SIG-M5 (cell line): ENCODE results near the gene LIM2.

Experiments
- DNase-seq: peaks from one replicate; lab custom pipeline; 2025; lab: John Stamatoyannopoulos, UW

The LIM2 gene

DNA sequence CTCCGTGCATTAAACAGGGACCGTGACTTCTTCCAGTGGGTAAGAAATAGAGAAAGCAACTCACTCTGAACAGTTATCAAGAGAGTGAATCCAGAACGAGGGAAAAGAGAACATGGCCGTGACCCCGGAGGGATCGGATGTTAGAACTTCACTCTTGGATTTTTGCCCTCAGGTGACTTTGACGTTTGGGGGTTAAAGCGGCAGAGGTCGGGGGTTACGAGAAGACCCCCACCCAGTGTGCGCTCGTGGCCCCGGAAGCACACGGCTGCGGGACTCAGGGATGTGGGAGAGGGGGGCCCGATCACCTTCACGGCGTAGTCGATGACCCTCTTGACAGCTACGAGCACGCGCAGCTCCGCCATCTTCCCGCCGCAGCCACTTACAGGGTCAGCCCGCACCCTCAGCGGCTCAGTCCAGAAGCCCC, 21.8 kb downstream of the LIM2 start, which contains the start of gene ETFB:
ETFB (minus strand) TSS at position 424 of the 424 bp plus-strand sequence; CDS start at position 362, 62 bp downstream.
- DNase-seq = no peak

GRCh38 chr19:51365211-51365964, 22.4 kb downstream of the LIM2 start:
- DNase-seq = no peak

DNA sequence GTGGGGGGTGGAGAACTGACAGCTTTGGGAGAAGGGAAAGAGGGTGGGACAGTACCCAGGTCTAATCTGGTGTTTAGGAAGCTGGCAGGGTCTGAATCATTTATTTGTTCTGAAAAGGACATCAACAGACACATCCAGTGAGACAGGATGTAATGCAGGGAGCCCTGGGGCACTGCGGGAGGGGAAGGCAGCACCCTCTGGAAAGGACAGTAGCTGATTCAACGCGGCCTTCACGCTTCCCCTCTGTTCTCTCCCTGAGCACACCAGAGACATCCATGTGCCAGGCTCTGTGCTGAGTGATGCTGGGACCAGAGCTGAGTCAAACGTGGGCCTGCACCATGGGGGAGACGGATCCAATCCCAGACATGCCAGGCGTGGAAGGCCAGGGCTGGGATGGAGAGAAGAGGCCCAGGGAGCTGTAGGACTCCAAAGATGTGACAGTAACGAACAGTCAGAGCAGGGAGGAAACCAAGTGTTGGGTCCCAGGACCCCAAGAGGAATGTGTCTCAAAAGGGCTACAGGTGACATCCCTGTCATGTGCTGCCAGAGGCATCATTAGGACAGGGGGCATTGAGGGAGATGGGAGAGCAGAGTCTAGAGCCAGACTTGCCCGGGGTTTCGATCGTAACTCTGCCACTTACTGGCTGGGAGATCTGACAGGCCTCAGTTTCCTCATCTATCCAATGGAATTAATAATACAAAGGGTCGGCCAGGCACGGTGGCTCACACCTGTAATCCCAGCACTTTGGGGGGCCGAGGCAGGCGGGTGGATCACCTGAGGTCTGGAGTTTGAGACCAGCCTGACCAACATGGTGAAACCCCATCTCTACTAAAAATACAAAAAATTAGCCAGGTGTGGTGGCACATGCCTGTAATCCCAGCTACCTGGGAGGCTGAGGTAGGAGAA, 23.3 kb downstream of the LIM2 start:
- DNase-seq = no peak

DNA sequence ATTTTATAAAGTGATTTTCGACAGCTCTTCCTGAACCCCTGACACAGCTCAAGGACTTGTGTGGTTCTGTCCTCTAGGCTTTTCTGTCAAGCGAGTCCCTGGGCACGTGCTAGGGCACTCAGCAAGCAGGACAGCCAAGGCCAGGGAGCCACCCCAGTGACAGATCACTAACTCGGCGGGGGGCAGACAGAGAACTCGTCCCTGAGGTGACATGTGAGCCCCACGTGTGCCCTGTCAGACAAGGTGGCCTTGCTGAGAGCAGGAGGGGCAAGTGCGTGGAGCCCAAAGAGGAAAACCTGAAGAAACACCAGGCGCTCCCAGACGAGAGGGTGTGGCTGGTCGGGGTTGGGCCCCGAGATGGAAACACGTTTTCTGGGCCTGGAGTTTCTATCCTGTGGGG, 26.5 kb downstream of the LIM2 start:
- no peak for DNase-seq

DNA sequence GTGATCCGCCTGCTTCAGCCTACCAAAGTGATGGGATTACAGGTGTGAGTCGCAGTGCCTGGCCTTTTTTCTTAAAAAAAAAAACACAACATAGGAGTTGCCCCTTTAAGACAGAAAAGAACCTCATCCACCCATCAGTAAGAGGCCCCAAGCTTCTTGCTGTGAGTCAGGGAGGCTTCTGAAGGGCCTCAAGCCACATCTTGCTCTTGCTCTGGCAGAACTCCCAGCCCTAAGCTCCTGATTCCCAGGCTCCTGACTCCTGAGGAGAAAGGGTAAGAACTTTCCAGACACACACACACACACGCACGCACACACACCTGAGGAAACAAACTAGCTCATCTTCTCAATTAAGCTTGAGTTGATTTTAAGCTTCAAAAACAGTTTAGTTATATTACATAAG, 28.5 kb downstream of the LIM2 start:
- no peak for DNase-seq

DNA sequence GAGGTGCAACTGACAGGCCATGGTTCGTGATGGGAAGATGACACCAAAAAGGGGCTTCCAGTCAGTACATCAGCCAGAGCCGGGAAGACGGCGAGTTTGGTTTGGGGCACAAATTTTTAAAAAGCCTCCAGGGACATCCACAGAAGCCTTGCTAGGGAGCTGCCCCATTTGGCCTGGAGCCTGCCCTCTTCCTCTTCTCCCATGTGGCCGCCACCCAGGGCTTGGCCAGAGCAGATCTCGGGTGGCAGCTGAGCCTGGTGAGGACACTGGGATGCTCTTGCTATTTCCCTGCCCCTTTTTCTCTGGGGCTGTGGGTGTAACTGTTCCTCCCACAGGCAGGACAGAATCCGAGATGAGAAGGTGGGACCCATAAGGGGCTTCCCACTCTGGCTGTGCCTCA, 29.8 kb downstream of the LIM2 start:
- DNase-seq = no peak

DNA sequence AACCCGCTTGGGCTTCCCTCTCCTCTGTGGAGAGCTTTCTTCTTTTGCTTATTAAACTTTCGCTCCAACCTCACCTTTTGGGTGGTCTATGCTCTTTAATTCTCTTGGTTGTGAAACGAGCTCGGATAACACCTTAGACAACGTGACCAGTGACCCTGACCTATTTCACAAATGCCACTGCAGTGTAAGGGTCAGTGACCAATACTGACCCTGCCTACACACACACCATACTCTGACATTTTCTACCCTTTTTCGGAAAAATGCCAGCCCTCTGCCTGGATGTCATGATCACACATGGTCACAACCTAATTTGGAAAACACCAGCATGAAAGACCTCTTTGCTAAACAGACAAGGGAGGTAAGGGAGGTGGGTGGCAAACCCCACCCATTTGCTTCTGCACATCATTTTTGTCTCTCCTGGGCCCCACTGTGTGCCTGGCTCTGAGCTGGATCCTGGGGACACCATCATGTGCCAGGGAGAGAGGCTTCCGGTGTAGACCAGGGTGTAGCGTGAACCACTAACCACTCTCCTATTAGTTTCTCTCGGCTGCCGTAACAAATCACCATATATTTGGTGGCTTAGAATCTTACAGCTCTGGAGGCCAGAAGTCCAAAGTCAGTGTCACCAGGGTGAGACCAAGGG, 31.5 kb downstream of the LIM2 start:
- no peak for DNase-seq

DNA sequence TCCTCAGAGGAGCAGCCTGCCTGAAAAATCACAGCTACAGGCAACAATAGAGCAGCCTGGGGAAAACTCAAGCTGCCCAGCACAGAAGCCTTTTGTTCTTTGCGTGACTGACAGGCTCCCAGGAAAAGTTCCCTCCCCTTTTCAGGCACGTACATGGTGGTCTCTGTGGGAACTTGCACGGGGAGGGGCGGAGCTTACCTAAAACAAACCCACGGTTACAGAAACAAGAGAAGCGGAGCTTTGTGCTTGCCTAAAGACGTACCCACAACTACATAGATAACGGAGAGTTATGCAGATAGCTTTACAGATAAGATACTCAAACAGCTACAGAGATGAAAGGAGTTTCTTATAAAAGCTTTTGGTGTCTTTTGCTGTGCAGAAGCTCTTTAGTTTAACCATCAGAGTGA, 33.0 kb downstream of the LIM2 start:
- no peak for DNase-seq

- DNase-seq = no peak
Observed at GRCh38 chr19:51354103-51354741, 33.6 kb downstream of the LIM2 start.

GRCh38 chr19:51352783-51353360, 34.9 kb downstream of the LIM2 start:
- DNase-seq = no peak

- no peak for DNase-seq
Observed at GRCh38 chr19:51351266-51351990, 36.3 kb downstream of the LIM2 start.

- DNase-seq = no peak
Observed at GRCh38 chr19:51347209-51347928, 40.4 kb downstream of the LIM2 start.

- DNase-seq = no peak
Observed at GRCh38 chr19:51346742-51347141, 41.0 kb downstream of the LIM2 start.

DNA sequence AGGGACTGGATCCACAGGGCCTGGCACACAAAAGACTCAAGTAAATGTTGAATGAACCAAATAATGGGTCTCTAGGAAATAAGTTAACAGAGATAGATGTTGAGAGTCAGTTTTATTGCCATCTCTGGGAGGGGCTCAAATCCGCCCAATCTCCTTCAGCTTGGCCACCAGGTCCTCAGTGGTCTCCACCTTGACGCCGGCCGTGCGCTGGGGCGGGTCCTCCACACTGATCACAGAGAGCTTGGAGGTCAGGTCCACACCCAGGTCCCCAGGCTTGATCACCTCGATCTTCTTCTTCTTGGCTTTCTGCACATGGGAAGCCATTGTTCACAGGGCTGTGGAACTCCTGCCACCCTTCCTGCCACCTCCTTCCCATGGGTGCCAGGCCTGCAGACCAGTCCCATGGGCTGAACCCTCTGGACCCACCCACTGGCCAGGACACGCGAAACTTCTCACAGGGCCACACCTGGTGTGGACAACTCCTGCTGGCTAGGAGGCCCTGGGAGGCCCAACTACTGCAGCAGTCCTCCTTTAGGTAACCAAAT, 42.6 kb downstream of the LIM2 start:
- no peak for DNase-seq

DNA sequence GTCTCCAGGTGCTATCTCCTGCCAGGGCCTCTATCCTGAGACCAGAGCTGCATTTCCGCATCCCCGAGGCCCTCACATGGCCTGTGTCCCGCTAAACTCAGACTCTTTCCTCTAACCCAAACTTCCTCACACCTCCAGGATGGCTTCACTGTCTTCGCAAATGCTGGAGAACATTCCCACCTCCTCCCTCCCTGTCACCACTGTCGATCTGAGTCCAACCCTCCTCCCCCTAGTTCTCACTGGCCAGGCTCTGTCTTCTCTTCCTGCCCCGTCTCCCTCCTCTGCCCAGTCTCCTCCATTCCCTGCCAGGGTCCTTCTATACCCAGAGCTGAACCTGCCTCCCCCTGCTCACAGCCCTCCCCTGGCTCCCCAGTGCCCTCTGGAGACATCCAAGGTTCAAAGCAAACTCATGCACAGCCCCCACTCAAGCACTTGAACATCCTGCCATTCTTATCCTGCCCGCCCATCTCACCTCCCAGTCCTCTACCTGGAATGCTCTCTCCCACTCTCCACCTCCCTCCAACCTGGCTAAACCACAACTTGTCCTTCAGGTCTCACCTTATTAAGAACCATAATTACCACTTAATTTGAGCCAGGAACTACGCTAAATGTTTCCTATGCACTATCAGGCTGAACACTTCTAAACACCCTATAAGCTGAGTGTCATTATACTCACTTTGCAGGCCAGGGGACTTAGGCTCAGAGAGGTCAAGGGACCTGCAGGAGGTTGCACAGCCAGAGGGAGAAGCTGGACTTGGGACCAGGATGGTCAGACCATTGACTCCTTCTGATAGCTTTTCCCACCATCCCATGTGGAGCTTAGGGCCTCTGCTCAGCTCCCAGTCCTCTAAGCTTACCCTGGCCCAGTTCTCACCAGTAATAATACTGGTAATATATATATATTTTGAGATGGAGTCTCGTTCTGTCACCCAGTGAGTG, 44.9 kb downstream of the LIM2 start:
- no peak for DNase-seq

DNA sequence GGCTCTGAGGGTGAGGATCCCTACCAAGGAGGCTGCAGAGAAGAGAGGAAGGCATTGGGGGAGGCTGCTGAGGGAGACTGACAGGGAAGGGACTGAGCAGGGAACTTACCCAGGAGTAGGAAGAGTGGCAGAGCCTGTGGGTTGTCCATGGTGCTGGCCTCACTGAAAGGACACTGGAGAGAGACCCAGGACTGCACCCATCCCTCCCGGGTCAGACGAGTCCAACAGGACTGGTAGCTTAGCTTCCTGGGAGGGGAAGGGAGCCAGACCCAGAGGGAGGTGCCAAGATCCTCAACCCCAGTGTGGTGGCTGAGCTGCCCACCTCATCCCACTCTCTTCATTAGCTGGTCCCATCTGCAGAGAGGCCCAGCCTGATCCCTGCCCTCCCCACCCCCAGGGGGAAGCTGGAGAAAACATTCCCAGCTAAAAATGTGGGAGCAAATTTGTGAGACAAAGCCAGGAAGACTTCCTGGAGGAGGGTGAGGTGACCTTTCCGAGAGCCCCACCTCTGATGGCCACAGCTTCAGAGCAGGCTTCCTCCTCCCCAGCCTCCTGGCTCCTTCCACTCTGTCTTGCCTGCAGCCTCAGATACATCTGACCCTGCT, 45.7 kb downstream of the LIM2 start, which contains the start of gene VSIG10L:
VSIG10L (minus strand) TSS at position 164 of the 605 bp plus-strand sequence; CDS start at position 149, 15 bp downstream.
- no peak for DNase-seq

DNA sequence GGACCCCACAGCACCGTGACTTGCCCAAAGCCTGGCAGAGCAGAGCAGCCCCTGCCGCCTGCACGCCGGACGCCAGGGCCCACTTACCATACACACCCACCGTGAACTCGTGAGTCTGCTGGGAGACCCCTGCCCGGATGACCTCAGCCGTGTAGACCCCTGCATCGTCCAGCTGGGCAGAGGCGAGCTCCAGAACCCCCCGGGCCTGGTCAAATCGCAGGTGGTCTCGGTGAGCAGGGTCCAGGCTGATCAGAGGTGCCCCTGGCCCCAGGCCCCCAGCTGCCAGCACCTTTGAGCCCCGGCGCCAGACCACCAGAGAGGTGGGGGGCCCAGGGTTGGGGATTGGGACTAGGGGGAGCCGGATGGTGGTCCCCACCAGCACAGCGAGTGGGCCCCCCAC, 46.7 kb downstream of the LIM2 start:
- no peak for DNase-seq
